Activated T-cell treated with anti-CD3 and anti-CD28 coated beads for 1 hour (primary cell): Measurements from ENCODE around the gene OSMR.

Experiments used
- DNase-seq: peaks from one replicate; pipeline ENCODE4 v3.0.0-alpha.2; 2020; ENCODE audit warnings: low read depth

Gene OSMR

DNA sequence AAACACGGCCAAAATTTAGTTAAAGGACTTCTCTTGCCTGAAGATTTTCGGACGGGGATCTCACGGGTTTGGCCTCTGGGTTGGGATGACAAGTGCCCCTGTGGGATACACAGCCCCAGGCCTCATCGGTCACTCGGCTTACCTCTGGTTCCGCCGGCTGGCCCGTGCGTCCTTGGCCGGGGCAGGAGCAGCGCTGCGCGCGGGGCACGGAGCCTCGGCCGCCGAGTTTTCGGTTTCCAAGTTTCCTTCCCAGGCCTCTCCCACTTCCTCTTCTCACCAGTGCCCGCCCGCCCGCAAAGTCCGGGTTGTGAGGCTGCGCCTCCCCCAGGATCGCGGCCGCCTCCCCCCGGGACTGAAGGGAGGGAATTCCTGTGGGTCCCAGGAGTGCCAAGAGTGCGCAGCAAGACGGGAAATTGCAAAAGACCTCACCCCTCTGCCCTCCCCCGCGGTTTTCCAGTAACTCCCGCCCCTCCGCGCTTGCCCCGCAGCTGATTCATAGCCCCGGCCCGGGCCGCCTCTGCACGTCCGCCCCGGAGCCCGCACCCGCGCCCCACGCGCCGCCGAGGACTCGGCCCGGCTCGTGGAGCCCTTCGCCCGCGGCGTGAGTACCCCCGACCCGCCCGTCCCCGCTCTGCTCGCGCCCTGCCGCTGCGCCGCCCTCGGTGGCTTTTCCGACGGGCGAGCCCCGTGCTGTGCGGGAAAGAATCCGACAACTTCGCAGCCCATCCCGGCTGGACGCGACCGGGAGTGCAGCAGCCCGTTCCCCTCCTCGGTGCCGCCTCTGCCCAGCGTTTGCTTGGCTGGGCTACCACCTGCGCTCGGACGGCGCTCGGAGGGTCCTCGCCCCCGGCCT, at the start of gene OSMR:
Gene OSMR (plus strand): TSS at position 487 of the 853 bp plus-strand sequence. CDS start 23,033 bp downstream, outside the sequence.
- DNase-seq: no peak

DNA sequence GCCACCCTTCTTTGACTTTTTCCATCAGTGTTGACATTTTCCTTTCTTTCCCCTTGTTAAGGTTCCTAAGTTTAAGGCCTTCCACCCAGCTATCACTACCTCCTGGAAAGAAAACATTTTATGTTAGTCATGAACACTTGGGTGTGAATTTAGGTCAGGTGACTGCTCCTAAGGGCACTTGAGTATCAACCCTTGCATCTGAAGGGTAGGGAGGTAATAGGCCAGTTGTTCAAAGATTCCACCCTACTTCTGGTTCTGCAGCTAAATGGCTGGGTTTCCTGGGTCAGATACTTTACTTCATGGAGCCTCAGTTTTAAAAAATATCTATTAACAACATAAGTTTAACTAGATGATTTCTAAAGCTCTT, 49.1 kb upstream of the OSMR start:
- DNase-seq: no peak

DNA sequence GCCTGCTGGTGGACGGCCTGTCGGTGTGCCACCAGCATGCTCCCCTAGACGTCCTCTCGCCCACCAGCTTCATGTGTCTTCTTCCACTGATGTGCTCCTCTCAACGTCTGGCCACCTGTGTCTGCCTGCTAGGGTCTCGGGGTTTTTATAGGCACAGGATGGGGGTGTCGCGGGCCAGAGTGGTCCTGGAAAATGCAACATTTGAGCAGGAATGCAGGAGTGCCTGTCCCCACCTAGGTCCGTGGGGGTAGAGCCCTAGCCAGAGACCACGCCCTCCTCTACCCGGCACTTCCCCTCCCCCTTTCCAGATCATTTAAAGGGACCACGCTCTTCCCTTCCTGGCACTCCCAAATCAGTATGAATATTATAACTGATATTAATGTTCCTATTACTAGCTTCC, 48.0 kb upstream of the OSMR start:
- no peak for DNase-seq

DNA sequence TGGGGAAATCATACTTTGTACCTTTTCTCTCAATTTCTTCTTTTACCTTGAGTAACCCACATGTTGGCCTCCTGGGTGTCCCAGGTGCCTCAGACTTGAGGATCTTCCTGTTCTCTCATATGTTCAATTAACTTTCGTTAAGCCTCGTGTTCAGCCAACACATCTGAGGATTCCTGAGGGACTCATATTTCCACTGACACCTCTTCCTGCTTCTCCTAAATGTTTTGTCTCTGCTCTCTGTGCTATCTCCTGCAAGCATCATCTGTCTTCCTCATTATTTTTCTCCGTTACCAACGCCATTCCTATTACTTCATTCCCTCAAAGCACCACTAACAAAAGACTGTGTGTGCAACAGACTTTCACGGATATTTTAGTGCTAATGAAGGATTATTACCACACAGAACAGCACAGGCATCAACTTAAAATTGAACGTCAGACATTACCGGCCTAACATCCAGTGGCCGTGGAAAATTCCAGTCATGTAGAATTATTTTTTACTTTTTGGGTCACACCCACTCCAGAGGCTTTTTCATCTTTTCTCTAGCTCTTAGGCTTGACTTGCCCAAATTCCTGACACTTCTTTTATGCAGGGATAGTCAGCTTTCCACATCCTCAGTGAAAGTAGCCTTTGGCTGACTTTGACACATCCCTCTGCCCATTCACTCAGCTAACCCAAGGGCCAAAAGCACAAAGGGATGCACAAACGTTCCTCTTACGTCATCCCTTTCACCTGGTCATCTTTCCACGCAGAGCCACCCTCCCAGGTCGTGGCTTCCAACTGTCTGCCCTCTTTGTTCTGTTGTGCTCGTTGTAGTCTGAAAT, 46.0 kb upstream of the OSMR start:
- no peak for DNase-seq

DNA sequence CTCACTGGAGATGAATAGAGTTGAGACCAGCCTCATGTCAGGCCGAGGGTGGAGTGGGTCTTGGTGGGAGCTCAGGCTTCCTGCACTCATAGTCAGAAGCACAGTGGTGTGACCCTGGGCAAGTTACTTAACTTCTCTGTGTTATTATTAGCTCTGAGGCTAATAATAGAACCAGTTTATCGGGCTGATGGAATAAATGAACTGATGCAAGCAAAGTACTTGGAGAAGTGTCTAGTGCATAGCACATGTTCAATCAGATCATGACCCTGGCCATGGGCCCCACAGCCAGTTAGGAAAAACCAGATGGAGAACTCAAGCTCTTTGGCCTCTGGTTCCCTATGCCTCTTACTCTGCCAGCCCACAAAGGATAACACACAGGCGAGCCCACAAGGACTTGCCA, 45.3 kb upstream of the OSMR start:
- no peak for DNase-seq

DNA sequence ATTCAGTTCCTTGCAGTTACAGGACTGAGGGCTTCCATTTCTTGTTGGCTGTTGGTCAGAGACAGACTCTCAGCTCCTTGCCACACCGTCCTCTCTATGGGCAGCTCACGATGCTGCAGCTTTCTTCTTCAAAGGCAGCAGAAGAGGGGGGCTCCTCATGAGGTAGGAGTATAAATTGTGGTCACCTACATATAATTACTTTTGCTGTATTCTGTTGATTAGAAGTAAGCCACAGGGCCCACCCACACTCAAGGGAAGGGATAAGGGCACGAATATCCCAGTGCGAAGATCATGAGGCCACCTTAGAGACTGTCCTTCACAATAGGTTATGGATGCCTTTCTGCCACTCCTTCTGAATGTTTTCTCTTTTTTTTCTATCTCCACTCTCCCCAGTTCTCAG, 43.7 kb upstream of the OSMR start:
- DNase-seq: no peak

DNA sequence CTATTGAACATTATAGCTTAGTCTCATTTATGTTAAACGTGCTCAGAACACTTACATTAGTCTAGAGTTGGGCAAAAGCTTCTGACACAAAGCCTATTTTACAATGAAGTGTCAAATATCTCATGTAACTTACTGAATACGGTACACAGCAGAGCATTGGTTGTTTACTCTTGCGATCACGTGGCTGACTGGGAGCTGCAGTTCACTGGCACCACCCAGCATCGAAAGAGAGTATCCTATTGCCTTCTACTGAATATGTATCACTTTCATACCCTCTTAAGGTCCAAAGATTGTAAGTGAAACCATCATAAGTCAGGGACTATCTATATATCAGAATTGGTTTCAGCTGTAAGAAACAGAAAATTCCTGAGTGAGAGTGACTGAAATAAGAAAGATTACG, 42.6 kb upstream of the OSMR start:
- DNase-seq: no peak

DNA sequence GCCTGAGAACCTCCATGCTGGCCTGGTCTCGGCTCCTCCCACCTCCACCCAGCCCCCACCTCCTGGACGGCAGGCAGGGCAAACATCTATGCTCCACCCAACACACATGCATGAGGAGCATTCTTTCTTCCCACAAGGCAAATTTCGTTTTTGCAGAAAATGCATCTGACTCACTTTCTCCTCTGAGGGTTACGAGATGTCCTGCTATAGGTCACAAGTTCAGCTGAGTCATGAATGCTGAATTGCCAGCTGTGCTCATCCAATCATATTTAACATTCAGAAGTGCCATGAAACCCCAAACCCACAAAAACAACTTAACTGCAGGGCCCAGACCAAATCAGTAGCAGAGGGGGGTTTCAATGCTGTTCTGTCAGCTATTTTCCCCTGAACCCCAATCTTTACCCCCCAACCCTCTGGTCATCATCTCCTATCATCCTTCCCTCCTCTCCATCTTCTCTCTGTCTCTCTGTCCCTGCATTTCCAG, 39.0 kb upstream of the OSMR start:
- DNase-seq: no peak

DNA sequence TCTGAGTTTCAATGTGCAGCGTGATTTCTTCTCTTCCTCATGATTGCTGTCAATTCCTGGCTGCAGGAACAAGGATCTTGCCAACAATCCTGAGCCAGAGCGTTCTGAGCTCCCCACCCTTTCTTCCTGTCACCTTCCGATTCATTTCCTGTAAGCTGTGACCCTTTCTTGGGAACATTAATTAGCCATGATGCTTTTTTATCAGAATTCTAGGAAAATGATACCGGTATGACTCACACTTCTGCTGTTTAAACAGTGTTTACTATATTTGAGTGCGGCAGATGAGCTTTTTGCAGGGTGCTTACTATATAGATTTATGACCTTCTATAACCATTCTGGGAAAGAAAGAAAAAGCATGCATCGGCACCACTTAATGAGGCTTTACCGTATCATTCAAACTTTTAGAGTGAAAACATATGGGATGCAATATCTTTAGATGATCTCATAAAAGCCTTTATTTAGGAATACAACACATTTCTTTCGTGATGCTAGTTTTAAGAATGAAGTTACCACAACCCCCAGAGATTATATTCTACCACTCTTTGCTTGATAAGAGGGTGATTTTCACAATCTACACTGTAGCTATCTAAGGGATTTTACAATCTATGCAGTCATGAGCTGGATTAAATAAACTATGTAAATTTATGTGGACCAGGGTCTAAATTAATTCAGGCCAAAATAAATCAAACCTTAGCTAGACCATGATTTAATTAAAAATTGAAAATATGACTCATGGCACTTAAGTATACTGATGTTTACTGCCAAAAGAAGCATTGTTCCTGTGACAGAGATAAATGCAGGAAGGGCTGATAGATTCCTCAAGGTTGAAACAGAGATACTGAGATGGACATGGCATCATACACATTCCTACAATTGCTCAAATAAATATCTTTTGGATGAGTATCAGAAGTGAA, 38.0 kb upstream of the OSMR start:
- no peak for DNase-seq

DNA sequence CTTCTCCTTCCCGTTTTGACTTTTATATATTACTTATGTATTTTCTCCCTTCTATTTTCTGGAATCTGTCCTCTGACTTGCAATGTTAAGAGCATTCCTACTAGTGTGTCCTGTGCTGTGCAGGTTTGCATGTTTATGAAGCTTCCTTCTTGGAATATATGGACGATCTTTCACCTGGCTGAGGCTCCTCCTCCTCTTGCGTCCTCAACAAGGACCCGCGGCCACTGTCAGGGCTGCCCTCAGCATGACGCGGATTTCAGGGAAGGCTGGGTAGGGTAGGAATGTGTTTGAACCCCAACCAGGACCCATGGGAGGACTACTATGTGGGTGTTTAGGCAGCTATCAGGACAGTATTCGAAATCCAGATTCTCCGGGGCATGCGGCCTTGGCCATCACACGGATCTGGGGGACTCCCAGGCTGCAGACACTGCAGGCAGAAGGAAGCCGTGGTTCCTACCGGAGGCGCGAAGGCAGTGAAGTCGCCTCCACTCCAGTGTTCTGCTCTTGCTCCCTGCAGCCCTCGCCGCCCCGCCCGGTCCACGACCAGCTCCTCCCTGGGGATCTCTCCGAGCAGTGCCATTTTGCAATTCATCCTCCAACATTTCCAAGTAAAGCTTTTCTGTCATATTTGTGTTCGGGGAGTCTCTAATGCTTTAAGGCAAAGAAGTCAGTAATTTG, 37.0 kb upstream of the OSMR start:
- no peak for DNase-seq

DNA sequence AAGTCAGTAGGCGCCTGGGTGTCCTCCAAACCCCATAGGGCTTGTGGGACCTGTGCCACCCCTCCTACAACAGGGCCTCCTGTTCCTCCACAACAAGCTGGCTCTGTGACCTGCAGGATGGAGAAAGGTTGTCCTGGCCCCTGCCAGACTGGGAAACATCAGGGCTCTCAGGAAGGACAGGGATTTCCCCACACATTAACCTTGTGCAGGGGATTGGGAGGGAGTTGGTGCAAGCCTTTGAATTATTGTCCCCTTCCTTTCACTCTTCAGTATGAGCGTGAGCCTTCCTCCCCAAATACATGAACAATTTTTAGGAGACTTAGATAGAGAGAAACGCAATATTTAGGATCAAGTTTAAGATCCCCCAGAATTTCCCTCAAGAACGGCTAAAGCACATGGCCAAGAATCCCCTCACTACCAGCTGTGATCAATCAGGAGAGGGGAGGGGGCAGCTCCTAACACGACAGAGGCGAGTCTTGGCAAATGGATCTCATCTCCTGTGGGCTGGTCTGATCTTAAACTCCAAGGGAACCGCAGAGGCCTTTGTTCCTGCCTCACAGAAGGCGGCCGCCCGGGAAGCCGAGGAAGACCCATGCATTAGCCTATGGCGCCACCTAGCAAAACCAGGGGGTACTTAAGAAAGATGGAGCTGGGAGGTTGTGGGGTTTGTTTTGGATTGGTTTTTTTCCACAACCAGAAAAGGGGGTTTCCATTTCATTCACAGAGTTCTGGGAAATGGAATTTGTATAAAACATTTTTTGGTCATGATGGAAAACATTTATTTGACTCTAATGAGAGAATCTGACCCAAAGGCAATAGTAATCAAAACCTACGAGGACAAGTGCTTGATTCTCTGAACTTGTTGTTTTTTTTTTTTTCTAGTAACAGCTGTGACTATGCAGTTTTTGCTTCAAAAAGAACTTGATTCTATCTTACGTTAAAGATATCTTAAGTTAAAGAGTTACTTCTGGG, 36.1 kb upstream of the OSMR start:
- peak; percentile 3 for DNase-seq

DNA sequence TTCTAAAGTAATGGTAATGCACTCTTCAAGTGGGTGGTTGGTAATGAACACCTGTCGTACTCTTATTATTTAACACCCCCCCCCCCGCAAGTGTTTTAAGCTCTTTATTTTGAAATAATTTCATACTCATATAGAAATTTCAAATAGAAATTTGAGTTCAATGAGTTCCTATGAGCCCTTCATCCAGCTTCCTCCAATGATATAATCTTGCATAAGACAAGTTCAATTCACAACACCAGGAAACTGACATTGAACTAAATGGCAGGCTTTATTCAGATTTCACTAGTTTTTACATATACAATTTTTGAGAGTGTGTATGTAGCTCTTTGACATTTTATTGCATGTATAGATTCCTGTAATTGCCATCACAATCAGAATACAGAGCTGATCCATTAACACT, 30.9 kb upstream of the OSMR start:
- DNase-seq: no peak

DNA sequence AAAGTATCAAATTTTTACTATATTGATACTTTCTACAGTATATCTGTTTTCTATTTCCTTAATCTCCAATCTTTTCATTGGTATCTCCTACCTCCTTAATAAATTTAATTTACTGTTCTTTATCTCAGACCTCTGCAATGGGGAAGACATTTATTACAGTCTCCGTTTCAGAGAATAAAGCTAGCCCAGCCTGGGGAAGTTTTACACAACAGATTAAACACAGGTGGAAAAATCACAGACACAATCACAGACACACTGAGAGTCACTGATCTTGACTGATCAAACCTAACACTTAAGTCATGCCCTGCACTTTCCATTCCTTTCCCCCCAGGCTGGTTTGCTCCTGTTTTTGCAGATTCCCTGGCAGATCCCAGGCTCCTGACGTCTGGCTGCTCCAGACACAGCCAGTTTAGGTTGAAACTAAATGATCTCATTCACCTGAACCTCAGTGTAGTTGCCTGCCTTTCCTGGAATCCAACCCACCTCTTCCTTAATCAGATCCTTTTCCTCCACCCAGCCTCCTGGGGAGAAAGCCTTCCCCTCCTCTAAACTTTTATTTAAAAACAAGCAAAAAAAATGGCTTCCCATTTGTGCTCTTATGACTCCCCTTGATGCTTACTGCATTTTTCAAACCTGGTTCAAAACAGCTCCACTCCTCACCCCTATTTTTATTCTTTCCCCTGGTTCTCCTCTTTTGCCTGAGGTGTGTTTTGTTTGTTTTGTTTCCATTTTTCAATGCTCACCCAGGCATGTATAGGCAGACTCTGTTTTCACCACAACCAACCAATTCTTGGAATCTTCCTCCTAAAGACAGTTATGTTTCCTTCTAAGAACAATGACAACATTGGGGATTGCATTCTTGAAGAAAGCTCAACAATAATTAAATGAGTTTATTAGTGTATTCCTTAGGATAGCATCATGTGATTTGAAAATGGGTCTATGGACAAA, 29.5 kb upstream of the OSMR start:
- DNase-seq: no peak

DNA sequence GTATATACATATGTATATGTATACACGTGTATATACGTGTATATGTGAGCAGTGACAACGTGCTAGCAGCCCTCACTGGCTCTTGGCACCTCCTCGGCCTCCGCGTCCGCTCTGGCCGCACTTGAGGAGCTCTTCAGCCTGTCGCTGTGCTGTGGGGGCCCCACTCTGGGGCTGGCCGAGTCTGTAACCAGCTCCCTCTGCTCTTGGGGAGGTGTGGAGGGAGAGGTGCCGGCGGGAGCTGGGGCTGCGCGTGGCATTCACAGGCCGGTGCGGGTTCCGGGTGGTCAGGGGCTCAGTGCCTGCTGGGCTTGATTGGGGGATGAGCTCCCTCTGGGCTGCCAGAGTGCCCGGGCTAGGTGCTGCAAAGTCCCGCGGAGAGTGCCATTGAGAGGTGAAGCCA, 24.1 kb upstream of the OSMR start:
- no peak for DNase-seq

DNA sequence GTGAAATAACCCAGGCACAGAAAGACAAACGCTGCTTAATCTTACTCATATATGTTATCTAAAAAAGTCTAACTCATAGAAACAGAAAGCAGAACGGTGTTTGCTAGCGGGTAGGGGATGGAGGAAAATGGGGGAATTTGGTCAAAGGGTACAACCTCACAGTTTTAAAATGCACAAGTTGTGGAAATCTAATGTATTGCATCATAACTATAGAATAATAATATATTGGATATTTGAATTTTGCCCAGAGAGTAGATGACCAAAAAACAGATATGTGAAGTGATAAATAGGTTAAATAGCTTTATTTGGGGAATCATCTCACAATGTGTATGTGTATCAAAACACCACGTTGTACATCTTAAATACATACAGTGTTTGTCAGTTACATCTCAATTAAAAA, 22.3 kb upstream of the OSMR start:
- no peak for DNase-seq

DNA sequence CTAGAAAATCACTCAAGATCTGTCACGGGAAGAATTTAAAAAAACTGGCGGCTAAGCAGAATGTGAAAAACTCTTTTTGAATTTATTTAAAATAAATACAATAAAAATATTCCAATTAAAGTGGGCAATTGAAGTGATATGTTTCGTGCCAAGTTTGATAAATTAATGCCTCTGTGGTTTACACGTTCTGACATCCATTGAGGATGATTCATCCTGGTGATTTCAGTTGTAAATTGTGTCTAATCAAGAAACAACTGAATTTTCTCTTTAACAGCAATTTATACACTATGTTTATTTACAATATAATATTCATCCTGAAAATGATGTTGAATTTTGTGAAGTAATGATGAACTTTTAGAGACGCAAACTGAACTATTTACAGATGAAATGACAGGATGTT, 21.0 kb upstream of the OSMR start:
- no peak for DNase-seq

DNA sequence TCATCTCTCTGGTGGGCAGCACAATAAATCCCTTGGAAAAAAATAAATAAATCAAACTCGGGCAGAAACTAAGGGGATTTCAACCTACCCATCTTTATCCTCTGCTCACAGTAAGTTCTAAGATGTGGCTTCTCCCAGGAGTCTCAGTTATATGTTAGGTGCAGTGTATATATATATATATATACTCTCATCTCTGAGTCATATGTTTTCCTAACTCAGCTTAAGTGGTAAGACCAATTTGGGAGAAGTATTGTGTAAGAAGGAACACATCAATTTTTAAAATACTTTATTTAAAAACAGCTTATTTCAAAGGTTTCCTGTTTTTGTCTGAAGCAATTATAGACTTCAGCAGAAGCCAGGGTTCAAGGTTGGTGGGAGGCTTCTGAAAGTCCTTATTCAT, 20.3 kb upstream of the OSMR start:
- DNase-seq: no peak

DNA sequence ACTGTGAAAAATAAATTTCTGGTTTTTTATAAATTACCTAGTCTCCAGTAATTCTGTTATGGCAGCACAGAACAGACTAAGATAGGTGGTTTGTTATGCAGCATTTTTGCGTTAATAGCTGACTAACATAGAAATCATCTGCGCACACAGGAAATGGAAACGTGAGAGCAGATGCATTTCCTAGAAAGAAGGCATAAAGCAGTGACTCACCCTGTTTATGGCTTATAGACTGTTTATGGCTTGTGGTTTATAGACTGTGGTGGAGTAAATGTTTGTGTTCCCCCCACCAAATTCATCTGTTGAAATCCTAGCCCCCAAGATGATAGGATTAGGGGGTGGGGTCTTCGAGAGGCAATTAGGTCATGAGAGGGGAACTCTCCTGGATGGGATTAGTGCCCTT, 18.3 kb upstream of the OSMR start:
- no peak for DNase-seq

DNA sequence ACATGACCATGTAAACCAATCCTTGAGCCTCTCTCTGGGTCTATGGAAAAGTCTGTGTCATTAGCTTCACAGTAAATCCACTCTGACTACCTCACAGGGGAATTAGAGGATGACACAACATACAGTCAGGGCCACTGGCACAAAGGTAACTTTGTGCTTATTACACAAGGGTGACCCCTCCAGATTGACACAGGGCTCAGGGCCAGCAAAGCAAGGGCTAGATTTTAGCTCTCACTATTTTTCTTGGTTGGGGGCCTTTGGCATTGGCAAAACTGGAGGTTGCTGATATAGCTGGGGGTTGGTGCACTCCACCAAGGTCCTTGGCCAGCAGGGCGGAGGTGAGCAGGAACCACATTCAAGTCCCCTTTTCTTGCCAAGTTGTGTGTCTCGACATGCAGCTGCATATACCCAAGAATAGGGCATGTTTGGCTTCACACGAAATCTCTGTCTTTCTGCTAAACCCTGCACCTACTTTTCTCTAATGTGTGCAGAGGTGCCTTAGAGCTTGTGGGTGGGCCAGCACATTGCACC, 15.2 kb upstream of the OSMR start:
- DNase-seq: no peak
